Smooth muscle cell of the coronary artery (primary cell): ENCODE results near the gene ACTR3C. TPM values are rescaled to one million over a fixed set of nuclear protein-coding genes. Genes with fewer than 3 reads are reported as not detected.

Source experiments
- total RNA-seq: library from RNA; depleted of rRNA; stranded (reverse); fragments of >200 nt; gene quantifications from 2 replicates; pipeline ENCODE4 v1.2.3, GENCODE V29; 2014; ENCODE audit warnings: low replicate concordance

The ACTR3C gene
- 0.12 and 0.15 TPM in 2 replicates for total RNA-seq

DNA sequence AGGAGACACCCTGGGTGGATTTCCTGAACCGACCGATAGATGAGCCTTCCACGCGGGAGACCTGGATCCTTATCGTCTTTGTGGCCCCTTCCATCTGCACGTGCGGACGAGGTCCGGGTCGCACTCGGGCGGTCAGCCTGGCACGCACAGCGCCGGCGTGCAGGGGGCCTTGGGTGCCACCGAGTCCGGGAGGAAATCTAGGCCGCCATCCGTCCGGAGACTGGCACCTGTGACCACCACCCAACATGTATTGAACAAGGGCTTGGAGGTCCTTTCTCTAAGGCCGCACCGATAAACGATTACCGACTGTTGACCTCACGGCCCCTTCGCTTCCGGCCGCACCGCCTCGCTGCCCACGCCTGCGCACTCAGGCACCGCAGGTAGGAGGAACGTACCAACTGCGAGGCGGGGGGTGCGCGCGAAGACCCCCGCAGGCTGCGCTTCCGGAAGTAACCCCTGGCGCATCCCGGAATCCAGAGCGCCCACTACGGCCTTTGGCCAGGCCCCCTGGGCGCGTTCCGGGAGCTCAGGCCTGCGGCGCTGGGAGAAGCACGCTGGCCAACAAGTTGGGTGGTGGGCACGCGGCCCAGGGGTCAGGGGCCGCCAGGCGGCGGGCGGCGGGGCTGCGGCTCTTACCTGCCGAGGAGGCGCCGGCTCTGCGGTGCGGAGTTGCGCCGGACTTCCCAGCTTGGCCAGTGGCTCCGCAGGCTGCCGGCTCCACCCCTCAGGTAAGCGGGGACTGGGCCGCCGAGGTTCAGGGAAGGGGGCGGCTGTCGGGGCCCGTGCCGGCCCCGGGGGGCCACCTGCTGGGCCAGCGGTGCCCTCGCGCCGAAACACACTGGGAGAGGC is at the start of gene ACTR3C, which contains the start of gene LRRC61:
ACTR3C (minus strand) TSS at position 713 of the 849 bp plus-strand sequence. CDS start 28,249 bp downstream, outside the sequence.
LRRC61 (plus strand) TSS at position 523 of the 849 bp plus-strand sequence. CDS start 13,507 bp downstream, outside the sequence.

DNA sequence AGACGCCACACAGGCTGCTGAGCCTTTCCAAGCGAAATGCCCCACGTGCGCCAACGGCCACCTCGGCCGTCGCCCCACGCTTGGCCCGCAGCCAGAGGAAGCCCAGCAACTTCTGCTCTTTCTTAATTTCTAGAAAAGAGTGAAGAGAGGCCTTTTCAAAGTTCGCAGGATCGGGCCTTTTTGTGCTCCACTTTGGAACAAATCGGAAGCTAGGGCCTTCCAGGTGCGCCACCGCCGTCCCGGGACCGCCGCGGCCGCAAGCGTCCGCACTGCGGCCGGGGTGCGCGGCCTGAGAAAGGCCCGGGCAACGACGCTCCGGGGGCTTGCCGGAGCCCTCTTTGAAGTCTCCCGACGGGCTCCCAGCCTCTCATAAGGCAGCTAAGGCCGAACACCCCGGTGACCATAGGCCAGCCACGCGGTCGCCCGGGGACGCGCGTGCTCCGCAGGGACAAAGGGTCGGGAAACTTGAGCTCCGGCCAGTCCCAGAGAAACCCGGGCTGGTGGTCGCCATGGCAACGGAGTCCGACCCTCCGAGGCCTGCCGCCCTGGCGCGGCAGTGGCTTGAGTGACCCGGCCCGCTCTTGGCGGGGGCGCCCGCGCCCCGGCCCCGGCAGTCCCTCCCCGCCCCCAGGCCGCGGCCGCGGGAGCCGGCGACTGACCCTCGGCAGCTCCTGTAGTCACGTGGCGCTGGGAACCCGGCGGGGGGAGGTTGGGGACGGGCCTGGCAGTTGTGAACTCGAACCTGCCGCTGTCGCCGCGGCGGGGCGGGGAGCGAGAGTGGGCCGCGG is 44.9 kb upstream of the ACTR3C start, which contains the start of gene REPIN1:
REPIN1 (plus strand) TSS at position 727 of the 788 bp plus-strand sequence. CDS start 890 bp downstream, outside the sequence.

DNA sequence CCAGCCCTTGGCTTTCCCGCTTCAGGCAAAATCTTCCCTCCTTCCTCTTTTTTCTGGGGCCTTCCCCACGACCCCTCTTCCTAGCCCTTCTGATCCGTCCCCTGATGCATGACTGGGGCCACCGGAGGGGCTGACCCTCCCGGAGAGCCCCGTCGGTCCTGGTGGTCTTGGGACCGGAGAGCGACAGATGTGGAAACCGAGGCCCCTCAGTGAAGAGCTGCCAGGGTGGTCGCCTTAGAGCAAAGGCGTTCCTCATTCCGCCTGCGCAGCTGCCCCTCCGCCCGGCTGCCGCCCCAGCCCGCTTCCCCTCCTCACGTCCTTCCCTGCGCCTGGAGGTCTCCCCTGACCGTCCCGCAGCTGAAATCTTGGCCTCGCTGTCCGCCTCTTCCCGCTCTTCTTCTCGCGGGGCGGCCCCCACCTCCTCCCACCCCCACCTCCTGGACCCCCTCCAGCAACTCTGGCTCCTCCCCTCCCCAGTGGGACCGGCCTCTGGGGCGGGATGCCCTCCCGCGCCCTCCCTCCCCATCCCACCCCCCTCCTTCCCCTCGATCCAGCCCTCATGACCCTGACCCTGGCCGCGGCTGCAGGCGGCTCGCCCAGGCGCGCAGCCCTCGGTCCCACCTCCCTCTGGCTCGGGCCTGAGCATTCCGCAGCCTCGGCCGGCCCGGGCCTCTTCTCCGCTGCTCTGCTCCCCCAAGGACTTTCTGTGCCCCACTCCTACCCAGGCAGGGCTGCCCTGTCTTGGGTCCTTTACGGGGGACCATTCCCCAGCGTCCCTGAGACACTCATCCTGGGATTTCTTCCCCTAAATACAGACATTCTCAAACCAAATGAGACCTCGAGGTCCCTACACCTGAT is 18.1 kb upstream of the ACTR3C start, which contains the start of gene RARRES2:
RARRES2 (minus strand) TSS at position 367 of the 858 bp plus-strand sequence. CDS start 1,020 bp downstream, outside the sequence.

Other genes with a start within 250 kb of the ACTR3C start
- gene LRRC61, start 190 bp downstream of the ACTR3C start, total RNA-seq, result 0.08 TPM in 1 of 2 replicates, not detected in the other
- 1.2 and 15.2 TPM in 2 replicates for gene RARRES2, start 18.1 kb upstream of the ACTR3C start, total RNA-seq
- 10.4 and 37.5 TPM in 2 replicates for gene REPIN1, start 45.3 kb upstream of the ACTR3C start, total RNA-seq
- gene ZNF775, start 55.8 kb upstream of the ACTR3C start, total RNA-seq, result 5.3 and 8.2 TPM in 2 replicates
- under 0.01 and 0.12 TPM in 2 replicates for gene GIMAP8, start 127.1 kb upstream of the ACTR3C start, total RNA-seq
- 0.12 TPM in 1 of 2 replicates, not detected in the other for gene GIMAP7, start 191.3 kb upstream of the ACTR3C start, total RNA-seq
- 0.35 TPM in 1 of 2 replicates, not detected in the other for gene GIMAP4, start 243.8 kb upstream of the ACTR3C start, total RNA-seq